HG02943 (cell line): Measurements from ENCODE around the gene RIBC1.
"Not testable (repeated sequence)": the region's sequence is repeated elsewhere in the genome, so short reads cannot be mapped to it uniquely, and the experiment has no call there.

ENCODE experiments used
- ATAC-seq: cut with Tn5 transposase; IDR thresholded peaks from one replicate; pipeline ENCODE4 v1.9.1; 2021; ENCODE audit warnings: mild to moderate bottlenecking, low read depth, moderate library complexity; ENCODE audit not compliant: unreplicated experiment

The RIBC1 gene

GRCh38 chrX:53422861-53423306 is at the start of gene RIBC1:
Gene RIBC1, plus strand, starts transcription at chrX:53422873. Its CDS starts 3,404 bp downstream, at chrX:53426277.
- no peak for ATAC-seq

- no peak for ATAC-seq
Measured at GRCh38 chrX:53373307-53373706, 49.4 kb upstream of the RIBC1 start.

- ATAC-seq: no peak
Measured at GRCh38 chrX:53374222-53374820, 48.4 kb upstream of the RIBC1 start.

- ATAC-seq: no peak
Measured at GRCh38 chrX:53374923-53375322, 47.8 kb upstream of the RIBC1 start.

GRCh38 chrX:53376888-53377287 is 45.8 kb upstream of the RIBC1 start:
- no peak for ATAC-seq

- no peak for ATAC-seq
Measured at GRCh38 chrX:53377464-53377863, 45.2 kb upstream of the RIBC1 start.

GRCh38 chrX:53379008-53379710 is 43.5 kb upstream of the RIBC1 start:
- ATAC-seq: no peak

- no peak for ATAC-seq
Measured at GRCh38 chrX:53379747-53380146, 42.9 kb upstream of the RIBC1 start.

- no peak for ATAC-seq
Measured at GRCh38 chrX:53383376-53384076, 39.1 kb upstream of the RIBC1 start.

- ATAC-seq: no peak
Measured at GRCh38 chrX:53395605-53396298, 26.9 kb upstream of the RIBC1 start.

- no peak for ATAC-seq
Measured at GRCh38 chrX:53398216-53398615, 24.5 kb upstream of the RIBC1 start.

- no peak for ATAC-seq
Measured at GRCh38 chrX:53403535-53403934, 19.1 kb upstream of the RIBC1 start.

- ATAC-seq: no peak
Measured at GRCh38 chrX:53412446-53412845, 10.2 kb upstream of the RIBC1 start.

- ATAC-seq: not testable (repeated sequence)
Measured at GRCh38 chrX:53420351-53420750, 2.3 kb upstream of the RIBC1 start.

GRCh38 chrX:53421125-53421524 is 1.5 kb upstream of the RIBC1 start:
- no peak for ATAC-seq

- ATAC-seq: peak; percentile 13
Measured at GRCh38 chrX:53421772-53422085, 944 bp upstream of the RIBC1 start.

GRCh38 chrX:53422086-53422860 is 400 bp upstream of the RIBC1 start, which contains the start of gene SMC1A:
Gene SMC1A, minus strand, starts transcription at chrX:53422654. Its CDS starts 54 bp downstream, at chrX:53422600.
- peak; percentile 89 for ATAC-seq

GRCh38 chrX:53429755-53430154 is 7.1 kb downstream of the RIBC1 start:
- ATAC-seq: no peak

- ATAC-seq: no peak
Measured at GRCh38 chrX:53430231-53430630, 7.6 kb downstream of the RIBC1 start.
